NCI-H524 treated with DMSO at 0.1 percent for 48 hours (cell line): ENCODE measurements around the gene CHST15.

Experiments
- DNase-seq: peaks from one replicate; lab custom pipeline; 2025; lab: John Stamatoyannopoulos, UW

CHST15 gene

GRCh38 chr10:124028700-124029480 is 64.5 kb downstream of the CHST15 start:
- no peak for DNase-seq

GRCh38 chr10:124027651-124028050 is 65.7 kb downstream of the CHST15 start:
- DNase-seq = no peak

- DNase-seq = no peak
These were observed 66.3 kb downstream of the CHST15 start for GRCh38 chr10:124027031-124027611.

GRCh38 chr10:124026589-124026939 is 66.8 kb downstream of the CHST15 start:
- DNase-seq = no peak

GRCh38 chr10:124025660-124026588 is 67.5 kb downstream of the CHST15 start:
- DNase-seq = no peak

- DNase-seq = no peak
These were observed 68.2 kb downstream of the CHST15 start for GRCh38 chr10:124025152-124025551.

GRCh38 chr10:124022066-124022465 is 71.3 kb downstream of the CHST15 start:
- no peak for DNase-seq

GRCh38 chr10:124020981-124021815 is 72.2 kb downstream of the CHST15 start:
- DNase-seq = no peak

GRCh38 chr10:124019886-124020797 is 73.3 kb downstream of the CHST15 start:
- no peak for DNase-seq

- no peak for DNase-seq
These were observed 74.4 kb downstream of the CHST15 start for GRCh38 chr10:124018886-124019525.

GRCh38 chr10:124017729-124018128 is 75.7 kb downstream of the CHST15 start:
- DNase-seq = no peak

GRCh38 chr10:124016804-124017375 is 76.5 kb downstream of the CHST15 start:
- no peak for DNase-seq

- no peak for DNase-seq
These were observed 77.4 kb downstream of the CHST15 start for GRCh38 chr10:124015991-124016390.

GRCh38 chr10:124014416-124015154 is 78.8 kb downstream of the CHST15 start:
- DNase-seq = no peak

GRCh38 chr10:124013916-124014315 is 79.5 kb downstream of the CHST15 start:
- no peak for DNase-seq

GRCh38 chr10:124012991-124013390 is 80.4 kb downstream of the CHST15 start:
- DNase-seq = no peak

GRCh38 chr10:124012583-124012982 is 80.8 kb downstream of the CHST15 start:
- no peak for DNase-seq

- DNase-seq = no peak
These were observed 81.3 kb downstream of the CHST15 start for GRCh38 chr10:124012066-124012465.

GRCh38 chr10:124011464-124011863 is 81.9 kb downstream of the CHST15 start:
- no peak for DNase-seq
